ENCODE measurements around the gene SLCO2B1. TPM values are rescaled to one million over a fixed set of nuclear protein-coding genes. Genes with fewer than 3 reads are reported as not detected.

The SLCO2B1 gene
- total and polyA plus RNA-seq, 2 donors from 2014 or later = 8.9 to 117 TPM

DNA sequence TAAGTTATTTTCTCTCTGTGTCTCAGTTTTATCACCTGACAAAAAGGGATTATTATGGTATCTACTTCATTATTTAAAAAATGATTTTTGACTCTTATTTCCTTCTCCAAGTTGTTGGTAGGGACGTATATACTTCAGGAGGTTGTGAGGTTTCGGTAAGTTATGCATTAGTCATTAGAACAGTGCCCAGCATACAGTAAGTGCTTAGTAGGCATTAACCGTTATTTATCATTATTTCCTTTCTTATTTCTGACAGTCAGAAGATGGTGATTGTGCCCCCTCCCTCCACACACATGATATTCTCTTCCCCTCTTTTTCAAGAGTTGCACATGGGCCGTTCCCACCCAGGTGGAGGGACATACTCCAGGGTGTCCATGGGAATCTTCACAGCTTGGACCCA, 36.1 kb downstream of the SLCO2B1 start:
- no peak overlapping the region for H3K4me3 ChIP-seq (ENCODE audit: low read length in 3 of 3)
- no peak for FAIRE-seq
- no peak overlapping the region for H3K9ac ChIP-seq (ENCODE audit: low read length in 3 of 3)
- no peak overlapping the region for H3K27ac ChIP-seq (ENCODE audit: low read depth in 2 of 2, low read length in 2 of 2)
- DNase-seq = no peak
- no peaks in the 10 kb centered on the region for H3K27me3 ChIP-seq (ENCODE audit: control insufficient read depth, insufficient read depth, low read length)
- peaks cover 0 to 8% (median 3%) of the 10 kb centered on the region in 3 donors for H3K4me1 ChIP-seq (ENCODE audit: control insufficient read depth in 2 of 3, insufficient read depth in 2 of 3, low read depth in 1 of 3, low read length in 3 of 3)
- intact Hi-C loops (cut with DNase I) = no loop called here
- TF ChIP-seq, protein P1, sequence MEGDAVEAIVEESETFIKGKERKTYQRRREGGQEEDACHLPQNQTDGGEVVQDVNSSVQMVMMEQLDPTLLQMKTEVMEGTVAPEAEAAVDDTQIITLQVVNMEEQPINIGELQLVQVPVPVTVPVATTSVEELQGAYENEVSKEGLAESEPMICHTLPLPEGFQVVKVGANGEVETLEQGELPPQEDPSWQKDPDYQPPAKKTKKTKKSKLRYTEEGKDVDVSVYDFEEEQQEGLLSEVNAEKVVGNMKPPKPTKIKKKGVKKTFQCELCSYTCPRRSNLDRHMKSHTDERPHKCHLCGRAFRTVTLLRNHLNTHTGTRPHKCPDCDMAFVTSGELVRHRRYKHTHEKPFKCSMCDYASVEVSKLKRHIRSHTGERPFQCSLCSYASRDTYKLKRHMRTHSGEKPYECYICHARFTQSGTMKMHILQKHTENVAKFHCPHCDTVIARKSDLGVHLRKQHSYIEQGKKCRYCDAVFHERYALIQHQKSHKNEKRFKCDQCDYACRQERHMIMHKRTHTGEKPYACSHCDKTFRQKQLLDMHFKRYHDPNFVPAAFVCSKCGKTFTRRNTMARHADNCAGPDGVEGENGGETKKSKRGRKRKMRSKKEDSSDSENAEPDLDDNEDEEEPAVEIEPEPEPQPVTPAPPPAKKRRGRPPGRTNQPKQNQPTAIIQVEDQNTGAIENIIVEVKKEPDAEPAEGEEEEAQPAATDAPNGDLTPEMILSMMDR (IDR thresholded peaks at IDR 0.05; ENCODE audit: borderline replicate concordance, extremely low read depth, insufficient read depth) = no peak
- no peaks in the 10 kb centered on the region for H3K36me3 ChIP-seq (ENCODE audit: control insufficient read depth in 2 of 3, insufficient read depth in 3 of 3, low read length in 3 of 3)
- H3K9me3 ChIP-seq (ENCODE audit: control insufficient read depth in 2 of 3, insufficient read depth in 1 of 3, low read length in 3 of 3) = no peaks in the 10 kb centered on the region

DNA sequence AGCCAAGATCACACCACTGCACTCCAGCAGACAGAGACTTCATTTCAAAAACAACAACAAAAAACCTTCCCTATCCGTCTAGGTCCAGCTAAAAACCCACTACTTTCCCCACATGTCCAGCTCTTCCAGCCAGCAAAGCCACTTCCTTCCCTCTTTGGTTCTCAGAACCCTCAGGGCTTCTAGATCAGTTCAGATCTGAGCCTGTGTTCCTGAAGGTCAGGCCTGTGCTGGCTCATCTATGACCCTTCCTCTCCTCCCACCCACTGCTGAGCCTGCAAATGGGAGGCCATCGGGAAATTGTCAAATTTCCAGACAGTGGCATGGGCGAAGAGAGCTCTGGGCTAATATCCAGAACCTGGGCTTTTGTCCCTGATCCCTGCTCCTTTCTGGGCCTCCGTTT, 37.8 kb downstream of the SLCO2B1 start:
- H3K27me3 ChIP-seq (ENCODE audit: control insufficient read depth, insufficient read depth, low read length) = no peaks in the 10 kb centered on the region
- no peak overlapping the region for H3K9ac ChIP-seq (ENCODE audit: low read length in 3 of 3)
- no peaks in the 10 kb centered on the region for H3K9me3 ChIP-seq (ENCODE audit: control insufficient read depth in 2 of 3, insufficient read depth in 1 of 3, low read length in 3 of 3)
- FAIRE-seq (no peak), DNase-seq (no peak)
- no peaks in the 10 kb centered on the region for H3K36me3 ChIP-seq (ENCODE audit: control insufficient read depth in 2 of 3, insufficient read depth in 3 of 3, low read length in 3 of 3)
- TF ChIP-seq, protein P1 (IDR thresholded peaks at IDR 0.05; ENCODE audit: borderline replicate concordance, extremely low read depth, insufficient read depth) = no peak
- H3K27ac ChIP-seq (ENCODE audit: low read depth in 2 of 2, low read length in 2 of 2) = no peak overlapping the region
- intact Hi-C loops (cut with DNase I) = no loop called here
- H3K4me3 ChIP-seq (ENCODE audit: low read length in 3 of 3) = no peak overlapping the region
- H3K4me1 ChIP-seq (ENCODE audit: control insufficient read depth in 2 of 3, insufficient read depth in 2 of 3, low read depth in 1 of 3, low read length in 3 of 3) = peaks cover 0 to 8% (median 3%) of the 10 kb centered on the region in 3 donors

DNA sequence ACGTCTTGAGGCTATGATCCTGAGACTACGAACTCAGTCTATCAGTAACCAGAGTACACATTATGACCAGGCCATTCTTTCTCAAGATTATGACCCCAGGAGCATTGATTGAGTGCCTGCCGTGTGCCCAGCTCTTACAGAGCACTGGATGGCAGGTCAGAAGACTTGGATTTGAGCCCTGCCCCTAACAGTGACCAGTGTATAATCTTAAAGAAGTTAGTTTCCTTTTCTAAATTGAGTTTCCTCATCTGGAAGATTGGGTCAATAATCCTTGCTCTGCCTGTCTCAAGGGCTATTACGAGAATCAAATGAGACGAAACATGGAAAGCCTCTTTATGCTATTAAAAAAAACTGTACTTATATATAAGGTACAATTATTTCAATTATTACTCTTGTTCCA, 38.2 kb downstream of the SLCO2B1 start:
- Histone ChIP-seq H3K4me3 (ENCODE audit: low read length in 3 of 3) (no peak overlapping the region), H3K36me3 (ENCODE audit: control insufficient read depth in 2 of 3, insufficient read depth in 3 of 3, low read length in 3 of 3) (no peaks in the 10 kb centered on the region), H3K9me3 (ENCODE audit: control insufficient read depth in 2 of 3, insufficient read depth in 1 of 3, low read length in 3 of 3) (no peaks in the 10 kb centered on the region), H3K9ac (ENCODE audit: low read length in 3 of 3) (no peak overlapping the region), H3K27ac (ENCODE audit: low read depth in 2 of 2, low read length in 2 of 2) (no peak overlapping the region), H3K27me3 (ENCODE audit: control insufficient read depth, insufficient read depth, low read length) (no peaks in the 10 kb centered on the region), H3K4me1 (ENCODE audit: control insufficient read depth in 2 of 3, insufficient read depth in 2 of 3, low read depth in 1 of 3, low read length in 3 of 3) (peaks cover 0 to 8% (median 3%) of the 10 kb centered on the region in 3 donors)
- intact Hi-C loops (cut with DNase I) = no loop called here
- TF ChIP-seq, protein P1 (IDR thresholded peaks at IDR 0.05; ENCODE audit: borderline replicate concordance, extremely low read depth, insufficient read depth) = no peak
- DNase-seq (no peak), FAIRE-seq (no peak)

DNA sequence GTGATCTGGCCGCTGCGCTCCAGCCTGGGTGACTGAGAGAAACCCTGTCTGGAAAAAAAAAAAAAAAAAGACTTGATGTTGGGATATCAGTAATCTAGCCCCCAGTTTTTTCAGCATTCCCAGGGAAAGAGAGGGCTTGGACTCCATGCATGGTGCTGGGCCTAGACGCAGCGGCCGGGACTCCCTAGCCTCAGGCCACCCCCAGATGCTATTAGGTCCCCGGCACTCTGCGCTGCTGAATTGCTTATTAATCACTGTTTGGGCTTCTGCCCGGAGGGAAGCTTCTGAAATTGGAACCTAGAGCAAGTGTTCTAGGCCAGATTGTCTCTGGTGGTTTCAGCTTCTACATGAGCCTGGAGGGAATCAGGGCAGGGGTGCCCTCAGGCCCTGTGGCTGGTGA, 39.0 kb downstream of the SLCO2B1 start:
- H3K4me3 ChIP-seq (ENCODE audit: low read length in 3 of 3) = no peak overlapping the region
- peaks cover 0 to 8% (median 3%) of the 10 kb centered on the region in 3 donors for H3K4me1 ChIP-seq (ENCODE audit: control insufficient read depth in 2 of 3, insufficient read depth in 2 of 3, low read depth in 1 of 3, low read length in 3 of 3)
- no peak overlapping the region for H3K9ac ChIP-seq (ENCODE audit: low read length in 3 of 3)
- H3K27me3 ChIP-seq (ENCODE audit: control insufficient read depth, insufficient read depth, low read length) = no peaks in the 10 kb centered on the region
- TF ChIP-seq, protein P1 (IDR thresholded peaks at IDR 0.05; ENCODE audit: borderline replicate concordance, extremely low read depth, insufficient read depth) = no peak
- H3K9me3 ChIP-seq (ENCODE audit: control insufficient read depth in 2 of 3, insufficient read depth in 1 of 3, low read length in 3 of 3) = no peaks in the 10 kb centered on the region
- no peak for FAIRE-seq
- DNase-seq = no peak
- no peak overlapping the region for H3K27ac ChIP-seq (ENCODE audit: low read depth in 2 of 2, low read length in 2 of 2)
- intact Hi-C loops (cut with DNase I) = loop anchor here (10.0 kb wide), 1 partner anchor 45 kb away; no protein-coding TSS in a partner anchor
- no peaks in the 10 kb centered on the region for H3K36me3 ChIP-seq (ENCODE audit: control insufficient read depth in 2 of 3, insufficient read depth in 3 of 3, low read length in 3 of 3)
